NCI-H128 (cell line): ENCODE measurements around the gene RRBP1.

Experiments
- DNase-seq: peaks from one replicate; lab custom pipeline; 2025; ENCODE audit not compliant: unreplicated experiment; lab: John Stamatoyannopoulos, UW

RRBP1 gene

GRCh38 chr20:17648315-17648646 is 33.8 kb downstream of the RRBP1 start:
- no peak for DNase-seq

GRCh38 chr20:17647391-17648314 is 34.4 kb downstream of the RRBP1 start:
- DNase-seq = no peak

- peak; percentile 29 for DNase-seq
Observed at GRCh38 chr20:17646961-17647301, 35.1 kb downstream of the RRBP1 start.

DNA sequence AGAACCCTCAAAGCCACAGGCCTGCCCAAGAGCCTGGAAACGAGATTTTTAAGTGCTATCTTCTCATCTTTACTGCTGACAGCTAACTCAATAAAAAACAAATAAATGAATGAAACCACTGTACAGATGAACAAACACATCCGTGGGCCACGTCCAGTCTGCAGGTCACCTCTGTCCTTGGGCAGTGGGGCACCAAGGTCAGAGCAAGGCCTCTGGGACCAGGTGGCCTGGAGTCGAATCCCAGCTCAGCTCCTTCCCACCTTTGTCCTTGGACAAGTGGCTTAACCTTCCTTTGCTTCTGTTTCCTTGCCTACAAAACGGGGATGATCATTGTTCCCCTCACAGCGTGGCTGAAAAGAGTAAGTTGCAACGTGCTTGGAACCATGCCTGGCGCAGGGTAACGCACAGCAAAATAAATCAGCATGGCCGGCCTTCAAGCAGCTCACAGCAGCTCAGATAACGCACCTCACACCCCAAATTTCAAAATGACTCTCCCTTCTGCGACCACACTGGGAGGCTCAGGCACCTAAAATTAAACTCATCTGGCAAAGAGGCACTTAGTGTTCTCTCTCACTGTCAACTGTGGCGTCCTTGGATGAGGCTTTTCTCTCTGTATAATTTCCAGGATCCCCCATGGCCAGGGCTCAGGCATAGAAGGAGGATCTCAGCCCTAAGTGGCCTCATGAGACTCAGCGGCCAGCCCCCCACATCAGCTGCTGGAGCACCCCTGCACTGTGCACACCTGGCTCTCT is 35.7 kb downstream of the RRBP1 start:
- no peak for DNase-seq

DNA sequence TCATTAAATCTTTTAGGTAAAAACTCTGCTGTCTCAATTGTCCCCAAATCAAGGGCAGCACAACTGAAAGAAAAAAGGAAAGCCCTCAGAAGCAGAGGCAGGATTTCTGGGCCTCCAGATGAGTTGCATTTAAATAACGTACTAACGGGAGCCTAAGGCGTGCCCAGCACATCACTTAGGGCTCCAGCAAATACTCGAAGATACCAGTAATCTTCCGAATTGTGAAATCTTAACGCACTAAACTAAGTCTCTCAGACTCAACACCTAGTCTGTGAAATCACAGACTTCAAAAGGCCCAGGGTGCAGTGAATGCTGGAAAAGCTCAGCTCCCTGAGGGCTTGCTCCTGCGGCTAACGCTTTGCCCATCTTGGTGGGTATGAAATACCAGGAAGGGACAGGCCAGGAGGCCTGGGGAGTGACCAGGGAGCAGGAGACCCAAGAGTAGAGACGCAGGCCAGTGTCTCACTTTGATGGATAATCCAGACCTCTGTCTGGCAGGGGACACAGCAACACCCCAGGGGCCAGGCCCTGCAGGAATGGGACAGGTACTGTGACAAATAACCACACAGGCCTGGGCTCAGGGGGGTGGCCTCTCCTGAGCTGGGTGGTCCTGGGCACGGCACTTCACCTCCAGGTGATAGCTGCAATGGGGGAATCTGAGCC is 36.4 kb downstream of the RRBP1 start:
- DNase-seq = no peak

DNA sequence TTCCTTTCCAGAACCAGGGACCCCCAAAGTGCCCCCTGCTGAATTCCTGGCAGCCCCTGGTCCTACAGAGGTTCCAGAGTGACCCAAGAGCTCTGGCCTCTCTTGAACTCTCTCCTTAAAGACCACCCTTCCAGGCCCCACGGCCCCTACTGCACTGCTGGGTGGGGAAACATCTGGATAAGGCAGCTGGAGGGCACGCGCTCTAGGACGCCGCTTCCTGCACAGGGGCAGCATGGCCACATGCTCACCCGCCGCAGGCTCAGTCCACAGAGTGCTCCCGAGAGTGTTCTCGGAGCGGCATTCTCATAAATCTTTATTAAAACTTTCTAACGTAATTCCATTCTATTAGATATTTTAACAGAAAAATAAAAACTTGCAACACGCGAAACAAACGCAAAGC is 37.0 kb downstream of the RRBP1 start:
- no peak for DNase-seq

DNA sequence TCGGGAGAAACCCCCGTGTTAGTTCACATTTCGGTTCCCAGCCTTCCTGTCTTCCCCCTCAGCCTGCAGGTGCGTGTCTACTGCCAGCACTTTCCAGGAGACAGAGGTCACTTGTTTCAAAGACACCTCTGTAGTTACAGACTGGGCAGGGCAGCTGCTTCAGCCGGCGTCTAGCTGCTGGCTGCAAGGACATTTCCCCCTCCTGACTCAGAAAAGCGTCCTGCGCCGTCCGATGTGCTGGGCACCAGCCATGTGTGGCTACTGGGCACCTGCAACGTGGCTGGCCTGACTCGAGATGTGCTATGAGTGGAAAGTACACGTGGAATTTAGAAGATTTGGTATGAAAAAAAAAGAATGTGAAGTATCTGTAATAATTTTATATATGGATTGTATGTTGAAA is 37.6 kb downstream of the RRBP1 start:
- no peak for DNase-seq

GRCh38 chr20:17643531-17644188 is 38.4 kb downstream of the RRBP1 start:
- DNase-seq = no peak

GRCh38 chr20:17642404-17643269 is 39.4 kb downstream of the RRBP1 start:
- DNase-seq = no peak

- no peak for DNase-seq
Observed at GRCh38 chr20:17641993-17642392, 40.0 kb downstream of the RRBP1 start.

DNA sequence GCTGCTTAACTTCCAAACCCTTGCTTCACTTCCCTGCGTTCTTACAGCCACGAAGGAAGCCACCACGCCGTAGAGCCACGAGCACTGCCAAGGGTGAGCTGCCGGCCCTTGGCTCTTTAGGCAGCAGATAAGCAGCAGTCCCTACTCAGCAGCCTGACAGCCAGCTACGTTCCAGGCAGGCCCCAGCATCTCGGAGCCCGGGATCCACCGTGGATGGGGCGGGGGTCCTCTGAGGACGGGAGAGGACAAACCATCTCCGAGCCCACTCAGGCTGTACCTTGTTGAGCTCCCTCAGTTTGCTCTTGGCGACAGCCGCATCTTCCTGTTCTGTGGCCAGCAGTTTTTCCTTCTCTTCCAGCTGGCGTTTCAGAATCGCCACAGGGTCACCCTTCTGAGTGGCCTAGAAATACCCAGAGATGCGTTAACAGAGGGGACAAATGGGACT is 40.5 kb downstream of the RRBP1 start:
- DNase-seq = no peak

GRCh38 chr20:17640875-17641378 is 41.1 kb downstream of the RRBP1 start:
- no peak for DNase-seq

DNA sequence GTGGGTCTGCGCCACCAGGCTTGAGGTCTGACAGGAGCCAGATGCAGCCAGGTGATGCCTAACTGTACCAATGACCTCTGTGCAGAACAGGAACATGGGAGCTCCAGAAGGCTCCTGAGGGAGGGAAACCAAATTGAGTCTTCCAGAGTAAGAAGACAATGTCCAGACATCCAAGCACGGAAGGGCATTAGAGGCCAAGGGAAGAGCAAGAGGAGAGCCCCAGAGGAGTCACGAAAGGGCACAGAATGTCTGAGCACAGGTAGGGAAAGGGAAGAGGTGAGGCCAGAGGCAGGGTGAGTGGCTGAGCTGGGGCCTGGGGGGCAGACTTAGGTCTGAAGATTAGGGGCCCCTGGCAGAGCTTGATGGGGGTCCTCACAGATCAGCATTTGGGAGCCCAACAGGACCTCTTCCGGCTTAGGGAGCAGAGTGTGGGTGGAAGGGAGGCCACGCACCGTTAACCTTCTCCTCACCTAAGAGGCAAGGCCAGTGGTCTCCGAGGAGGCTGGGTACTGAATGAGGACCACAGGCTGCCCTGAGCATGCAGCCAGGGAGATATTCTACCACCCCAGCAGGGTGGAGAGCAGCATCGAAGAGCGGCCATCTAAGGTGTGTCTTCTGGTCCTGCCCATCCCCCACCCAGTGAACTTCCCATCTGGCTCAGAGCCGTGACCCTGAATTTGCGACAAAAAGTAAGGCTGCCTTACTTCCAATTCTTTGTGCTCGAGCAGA is 41.7 kb downstream of the RRBP1 start:
- DNase-seq = no peak

- no peak for DNase-seq
Observed at GRCh38 chr20:17638835-17639407, 43.1 kb downstream of the RRBP1 start.

DNA sequence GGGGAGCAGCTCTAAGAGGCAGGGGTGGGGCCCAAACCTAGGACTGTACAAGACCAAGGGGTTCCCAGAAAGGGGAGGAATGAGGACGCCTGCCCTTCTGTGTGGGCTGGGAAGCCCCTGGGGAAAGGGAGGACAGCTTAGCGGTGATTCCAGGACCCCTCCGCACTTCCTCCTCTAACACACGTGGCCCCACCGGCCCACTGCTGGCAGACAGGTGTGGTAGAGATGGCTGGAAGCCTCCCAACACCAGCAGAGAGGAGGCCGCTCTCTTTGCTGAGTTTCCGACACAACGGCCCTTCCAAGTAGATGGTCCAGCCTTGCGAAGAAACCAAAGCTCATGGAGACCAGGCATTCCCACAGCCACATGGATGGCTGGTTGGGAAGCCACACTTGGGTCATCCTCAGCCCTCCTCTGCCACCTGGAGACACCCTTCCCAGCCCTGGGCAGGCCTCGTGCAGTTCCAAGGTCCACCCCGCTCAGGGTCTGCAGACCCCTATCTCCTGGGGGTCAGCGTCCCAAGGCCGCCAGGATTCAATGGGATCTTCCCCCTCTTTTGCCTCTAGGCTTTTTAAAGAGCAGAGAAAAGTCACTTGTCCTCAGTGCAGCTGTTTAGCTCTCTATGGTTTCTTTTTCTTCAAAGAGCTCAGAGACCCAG is 43.9 kb downstream of the RRBP1 start:
- DNase-seq = no peak

DNA sequence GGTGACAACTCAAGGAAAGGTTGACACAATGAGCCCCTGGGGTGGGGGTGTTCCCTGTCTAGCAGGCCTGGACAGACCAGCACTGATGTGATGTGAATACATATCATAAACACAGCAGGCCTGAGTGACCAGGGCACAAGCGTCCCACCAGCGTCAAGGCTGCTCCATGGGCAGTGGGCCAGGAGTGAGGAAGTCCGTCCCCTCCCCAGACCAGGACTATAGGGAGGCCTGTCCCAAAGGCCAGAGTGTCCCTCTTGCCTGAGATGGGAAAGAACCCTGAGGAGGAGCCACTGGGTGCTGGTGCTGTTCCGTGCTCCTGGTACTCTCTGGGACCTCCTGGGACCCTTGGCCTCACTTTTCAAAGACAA is 44.6 kb downstream of the RRBP1 start:
- DNase-seq = no peak

DNA sequence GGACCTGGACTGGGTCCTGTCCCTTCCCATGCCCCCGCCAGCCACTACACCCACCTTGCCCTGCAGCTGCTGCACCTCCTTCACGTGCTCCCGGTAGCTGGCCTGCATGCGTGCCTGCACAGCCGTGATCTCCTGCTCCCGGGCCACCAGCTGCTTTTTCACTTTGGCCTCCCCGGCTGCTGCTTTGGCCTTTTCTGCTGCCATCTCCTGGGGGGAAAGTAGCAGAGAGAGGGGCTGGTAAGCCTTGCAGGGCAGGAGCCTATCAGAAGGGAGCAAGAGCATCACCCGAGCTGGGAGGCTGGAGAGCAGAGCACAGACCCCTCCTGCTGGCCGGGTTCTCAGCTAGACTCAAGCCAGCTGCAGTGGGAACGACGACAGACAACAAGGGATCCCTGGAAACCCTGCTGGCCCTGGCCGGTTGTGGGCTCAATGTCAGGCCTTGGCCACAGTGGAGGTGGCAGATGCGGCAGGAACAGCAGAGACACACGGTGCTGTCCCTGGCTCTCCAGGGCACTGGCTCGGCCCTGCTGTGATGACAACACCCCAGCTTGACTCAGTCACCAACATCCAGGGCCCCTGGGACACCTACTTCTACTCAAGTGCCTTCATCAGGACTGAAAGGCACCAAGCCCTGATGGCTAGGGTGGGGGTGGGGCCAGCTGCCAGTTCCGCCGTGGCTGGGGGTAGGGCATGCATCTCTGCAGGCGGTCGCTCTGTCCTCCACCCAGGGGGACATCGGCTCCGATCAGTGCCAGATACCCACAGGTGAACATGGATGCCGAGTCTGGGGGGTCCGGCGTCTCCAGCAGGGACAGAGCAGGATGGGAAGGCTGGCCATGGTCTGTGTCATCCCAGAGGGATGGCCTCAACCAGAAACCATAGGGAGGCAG is 45.3 kb downstream of the RRBP1 start:
- DNase-seq = no peak
